ENCODE data around the gene UBQLN4. TPM values are rescaled to one million over a fixed set of nuclear protein-coding genes. Genes with fewer than 3 reads are reported as not detected.

UBQLN4 gene
- total RNA-seq, 2 donors from 2014 or later: 27.0 to 43.6 TPM

DNA sequence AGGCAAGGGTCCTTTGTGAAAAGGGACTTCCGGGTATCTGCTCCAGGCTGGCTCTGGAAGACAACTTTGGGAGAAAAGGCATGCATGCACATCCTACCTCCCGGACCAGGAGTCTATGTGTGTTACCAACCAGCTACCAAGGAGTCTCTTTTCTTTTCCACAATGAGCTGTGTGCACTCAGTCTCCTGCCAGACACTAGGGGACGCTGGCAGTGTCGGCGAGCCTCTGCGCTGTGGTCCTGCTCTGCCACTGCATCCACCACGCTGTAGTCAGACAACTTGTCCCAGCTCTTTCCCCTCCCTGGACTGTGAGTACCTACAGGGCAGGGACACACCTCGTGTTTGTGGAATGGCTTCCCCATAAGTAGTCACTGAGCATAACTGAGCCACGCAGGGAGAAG lies 27.7 kb downstream of the UBQLN4 start:
- TF ChIP-seq POLR2AphosphoS5 (IDR thresholded peaks at IDR 0.05): no peak
- TF ChIP-seq POLR2A (IDR thresholded peaks at IDR 0.05): no peak
- TF ChIP-seq, protein P1, sequence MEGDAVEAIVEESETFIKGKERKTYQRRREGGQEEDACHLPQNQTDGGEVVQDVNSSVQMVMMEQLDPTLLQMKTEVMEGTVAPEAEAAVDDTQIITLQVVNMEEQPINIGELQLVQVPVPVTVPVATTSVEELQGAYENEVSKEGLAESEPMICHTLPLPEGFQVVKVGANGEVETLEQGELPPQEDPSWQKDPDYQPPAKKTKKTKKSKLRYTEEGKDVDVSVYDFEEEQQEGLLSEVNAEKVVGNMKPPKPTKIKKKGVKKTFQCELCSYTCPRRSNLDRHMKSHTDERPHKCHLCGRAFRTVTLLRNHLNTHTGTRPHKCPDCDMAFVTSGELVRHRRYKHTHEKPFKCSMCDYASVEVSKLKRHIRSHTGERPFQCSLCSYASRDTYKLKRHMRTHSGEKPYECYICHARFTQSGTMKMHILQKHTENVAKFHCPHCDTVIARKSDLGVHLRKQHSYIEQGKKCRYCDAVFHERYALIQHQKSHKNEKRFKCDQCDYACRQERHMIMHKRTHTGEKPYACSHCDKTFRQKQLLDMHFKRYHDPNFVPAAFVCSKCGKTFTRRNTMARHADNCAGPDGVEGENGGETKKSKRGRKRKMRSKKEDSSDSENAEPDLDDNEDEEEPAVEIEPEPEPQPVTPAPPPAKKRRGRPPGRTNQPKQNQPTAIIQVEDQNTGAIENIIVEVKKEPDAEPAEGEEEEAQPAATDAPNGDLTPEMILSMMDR (IDR thresholded peaks at IDR 0.05): peak in 1 of 4 experiments; percentile 21
- 14% methylated on average over 9 of the region's 9 CpGs for WGBS
- H3K27ac ChIP-seq: no peak overlapping the region
- no peaks in the 10 kb centered on the region for H3K4me1 ChIP-seq (replicated peaks)
- no peaks in the 10 kb centered on the region for H3K27me3 ChIP-seq (replicated peaks; ENCODE audit: insufficient read depth)
- H3K4me3 ChIP-seq: no peak overlapping the region
- intact Hi-C loops (cut with DNase I): no loop called here
- no peaks in the 10 kb centered on the region for H3K36me3 ChIP-seq
- no peak for DNase-seq (ENCODE audit: low spot score)
- no peaks in the 10 kb centered on the region for H3K9me3 ChIP-seq

DNA sequence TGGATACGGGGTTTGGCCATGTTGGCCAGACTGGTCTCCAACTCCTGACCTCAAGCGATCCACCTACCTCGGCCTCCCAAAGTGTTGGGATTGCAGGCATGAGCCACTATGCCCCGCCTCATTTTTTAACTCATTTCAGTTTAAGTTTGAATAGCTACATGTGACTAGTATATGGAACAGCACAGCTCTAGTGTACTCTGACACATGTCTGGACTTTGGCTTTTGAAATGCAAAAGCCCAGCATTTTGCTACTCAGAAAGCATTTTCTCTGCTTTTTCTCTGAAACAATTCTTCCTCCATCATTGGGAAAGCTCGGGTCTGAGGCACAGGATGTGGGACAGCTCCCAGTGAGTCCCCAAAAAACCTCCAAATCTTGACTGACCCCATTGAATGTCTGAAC lies 28.8 kb downstream of the UBQLN4 start:
- Histone ChIP-seq H3K27ac (no peak overlapping the region), H3K36me3 (no peaks in the 10 kb centered on the region), H3K4me3 (no peak overlapping the region), H3K27me3 (replicated peaks; ENCODE audit: insufficient read depth) (no peaks in the 10 kb centered on the region), H3K4me1 (replicated peaks) (no peaks in the 10 kb centered on the region), H3K9me3 (no peaks in the 10 kb centered on the region)
- WGBS: 84% methylated on average over 5 of the region's 5 CpGs
- intact Hi-C loops (cut with DNase I): no loop called here
- DNase-seq (ENCODE audit: low spot score): no peak
- TF ChIP-seq POLR2AphosphoS5 (IDR thresholded peaks at IDR 0.05): no peak
- no peak for TF ChIP-seq POLR2A (IDR thresholded peaks at IDR 0.05)
- TF ChIP-seq, protein P1 (IDR thresholded peaks at IDR 0.05): no peak

DNA sequence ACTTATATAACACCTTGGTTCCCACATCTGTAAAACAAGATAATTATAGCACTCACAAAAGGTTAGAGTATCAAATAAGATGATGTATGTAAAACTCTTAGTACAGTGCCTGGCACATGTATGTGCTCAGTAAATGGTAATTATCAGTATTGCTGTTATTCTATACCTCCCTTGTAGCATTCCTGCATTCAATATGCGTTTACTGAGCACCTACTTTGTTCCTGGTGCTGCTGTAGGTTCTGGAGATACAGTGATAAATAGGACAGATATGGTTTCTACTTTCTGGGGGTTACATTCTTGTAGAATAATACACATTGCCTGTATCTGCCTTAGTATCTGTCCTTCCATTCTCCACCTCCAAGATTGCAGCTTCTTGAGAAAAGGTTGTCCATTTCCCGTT lies 31.6 kb downstream of the UBQLN4 start:
- intact Hi-C loops (cut with DNase I): no loop called here
- 80% methylated on average over 2 of the region's 2 CpGs for WGBS
- no peaks in the 10 kb centered on the region for H3K9me3 ChIP-seq

DNA sequence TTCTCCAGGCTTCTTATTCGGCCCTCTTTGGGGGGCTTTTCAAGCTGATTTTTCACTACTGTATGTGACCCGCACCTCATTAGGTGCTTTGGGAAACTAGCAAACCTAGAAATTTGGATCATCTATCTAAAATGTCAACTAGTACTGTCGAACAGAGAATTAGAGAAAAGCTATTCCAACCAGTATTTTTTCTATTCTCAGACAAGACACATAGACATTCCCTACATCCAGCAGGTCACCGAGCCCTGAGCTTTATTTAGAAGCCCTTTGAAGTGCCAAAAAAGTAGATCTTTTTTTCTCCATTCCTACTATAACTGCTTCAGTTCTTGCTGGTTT lies 32.5 kb downstream of the UBQLN4 start:
- H3K36me3 ChIP-seq: peaks cover 0 to 5% of the 10 kb centered on the region in 2 donors
- H3K27ac ChIP-seq: peak overlapping the region; percentile 81 to 85
- H3K4me3 ChIP-seq: peak overlapping the region; percentile 81 to 89
- no peaks in the 10 kb centered on the region for H3K9me3 ChIP-seq
- intact Hi-C loops (cut with DNase I): no loop called here
- TF ChIP-seq POLR2A (IDR thresholded peaks at IDR 0.05) (no peak), POLR2AphosphoS5 (IDR thresholded peaks at IDR 0.05) (no peak)
- TF ChIP-seq, protein P1 (IDR thresholded peaks at IDR 0.05): no peak
- DNase-seq (ENCODE audit: low spot score): no peak
- H3K4me1 ChIP-seq (replicated peaks): peaks cover 4% of the 10 kb centered on the region
- 5% methylated on average over 4 of the region's 4 CpGs for WGBS
- no peaks in the 10 kb centered on the region for H3K27me3 ChIP-seq (replicated peaks; ENCODE audit: insufficient read depth)

More for the DNA sequence above, 31.6 kb downstream of the UBQLN4 start:
- TF ChIP-seq, protein P1 (IDR thresholded peaks at IDR 0.05): no peak
- no peak for TF ChIP-seq POLR2AphosphoS5 (IDR thresholded peaks at IDR 0.05)
- TF ChIP-seq POLR2A (IDR thresholded peaks at IDR 0.05): no peak
- H3K27me3 ChIP-seq (replicated peaks; ENCODE audit: insufficient read depth): no peaks in the 10 kb centered on the region
- no peak for DNase-seq (ENCODE audit: low spot score)
- H3K4me3 ChIP-seq: no peak overlapping the region
- no peak overlapping the region for H3K27ac ChIP-seq
- H3K4me1 ChIP-seq (replicated peaks): peaks cover 4% of the 10 kb centered on the region
- peaks cover 0 to 5% of the 10 kb centered on the region in 2 donors for H3K36me3 ChIP-seq

DNA sequence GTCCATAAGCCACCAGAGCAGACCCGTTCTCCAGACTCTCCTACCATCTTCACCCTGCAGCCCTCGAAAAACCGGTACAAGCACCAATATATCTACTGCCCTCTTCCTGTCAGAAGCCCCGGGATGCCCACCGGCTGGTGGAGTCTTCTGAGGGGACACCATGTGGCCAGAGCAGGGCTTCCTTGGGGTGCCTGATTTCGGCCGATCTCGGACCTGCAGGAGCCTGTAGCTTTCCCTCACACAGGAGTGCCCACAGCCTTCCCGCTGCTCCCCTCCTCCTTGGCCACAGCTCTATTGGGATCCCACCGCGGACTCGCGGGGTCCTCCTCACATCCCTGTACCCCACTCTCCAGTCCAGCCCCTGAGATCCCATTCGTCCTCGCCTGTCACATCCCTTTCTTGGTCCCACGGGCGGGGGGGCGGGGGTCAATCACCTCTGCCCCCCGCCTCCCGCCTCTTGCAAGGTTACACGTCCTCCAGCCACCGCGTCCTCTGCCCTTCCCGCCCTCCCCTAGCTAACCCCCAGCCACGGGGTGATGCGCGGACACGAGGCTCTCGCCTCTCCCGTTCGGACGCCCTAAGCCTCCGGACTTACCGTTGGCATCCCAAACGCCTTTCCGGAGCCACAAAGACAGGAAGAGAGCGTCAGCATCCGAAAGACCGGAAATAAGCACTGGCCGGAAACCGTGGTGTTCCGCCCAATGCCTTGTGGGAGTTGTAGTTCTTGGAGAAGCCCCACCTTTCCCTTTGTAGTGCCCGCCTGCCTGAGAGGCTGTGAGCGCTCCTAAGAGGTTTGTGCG lies 33.1 kb downstream of the UBQLN4 start, which contains the start of gene SSR2:
SSR2 (minus strand) TSS at position 659 of the 800 bp plus-strand sequence. CDS start 784 bp downstream, outside the sequence.
- no peaks in the 10 kb centered on the region for H3K9me3 ChIP-seq
- peak; percentile 88 for DNase-seq (ENCODE audit: low spot score)
- peaks cover 4% of the 10 kb centered on the region for H3K4me1 ChIP-seq (replicated peaks)
- H3K4me3 ChIP-seq: peak within 1 kb of the TSS; percentile 81 to 89
- H3K36me3 ChIP-seq: peaks cover 0 to 5% of the 10 kb centered on the region in 2 donors
- peak within 1 kb of the TSS; percentile 81 to 85 for H3K27ac ChIP-seq
- TF ChIP-seq POLR2A (IDR thresholded peaks at IDR 0.05) (peak; percentile 52), POLR2AphosphoS5 (IDR thresholded peaks at IDR 0.05) (peak; percentile 99)
- TF ChIP-seq, protein P1 (IDR thresholded peaks at IDR 0.05): no peak
- H3K27me3 ChIP-seq (replicated peaks; ENCODE audit: insufficient read depth): no peaks in the 10 kb centered on the region
- intact Hi-C loops (cut with DNase I): no loop called here
- under 1% methylated on average over 45 of the region's 45 CpGs for WGBS
